ENCODE data around the gene WNT5B. TPM values are rescaled to one million over a fixed set of nuclear protein-coding genes. Genes with fewer than 3 reads are reported as not detected.

WNT5B gene
- total and polyA plus RNA-seq, 2 experiments from 2014 or later, result 152 to 240 TPM

GRCh38 chr12:1666215-1666614 lies 37.2 kb downstream of the WNT5B start:
- no peak for TF ChIP-seq CTCF (IDR thresholded peaks at IDR 0.05; ENCODE audit: low read depth, low read length)
- no peaks in the 10 kb centered on the region for H3K9me3 ChIP-seq (ENCODE audit: low read depth)

GRCh38 chr12:1666685-1667162 lies 37.7 kb downstream of the WNT5B start:
- H3K4me1 ChIP-seq (ENCODE audit: low read depth), result peaks cover 9% of the 10 kb centered on the region
- peak overlapping the region; percentile 35 for H3K27ac ChIP-seq
- no peak for TF ChIP-seq CTCF (IDR thresholded peaks at IDR 0.05; ENCODE audit: low read depth, low read length)
- H3K27me3 ChIP-seq, result peaks cover 9% of the 10 kb centered on the region
- no peaks in the 10 kb centered on the region for H3K9me3 ChIP-seq (ENCODE audit: low read depth)
- H3K4me3 ChIP-seq, result no peak overlapping the region
- no peak for DNase-seq (ENCODE audit: low read depth in 1 of 2, low spot score in 1 of 2)
- no peaks in the 10 kb centered on the region for H3K36me3 ChIP-seq

More at GRCh38 chr12:1666215-1666614, 37.2 kb downstream of the WNT5B start:
- Histone ChIP-seq H3K27me3 (peaks cover 9% of the 10 kb centered on the region), H3K36me3 (no peaks in the 10 kb centered on the region), H3K27ac (no peak overlapping the region), H3K4me3 (no peak overlapping the region), H3K4me1 (ENCODE audit: low read depth) (peaks cover 9% of the 10 kb centered on the region)
- no peak for DNase-seq (ENCODE audit: low read depth in 1 of 2, low spot score in 1 of 2)

GRCh38 chr12:1668833-1669543 lies 40.0 kb downstream of the WNT5B start:
- no peak for TF ChIP-seq CTCF (IDR thresholded peaks at IDR 0.05; ENCODE audit: low read depth, low read length)
- no peaks in the 10 kb centered on the region for H3K36me3 ChIP-seq
- H3K4me3 ChIP-seq, result no peak overlapping the region
- no peaks in the 10 kb centered on the region for H3K27me3 ChIP-seq
- H3K4me1 ChIP-seq (ENCODE audit: low read depth), result peaks cover 9% of the 10 kb centered on the region
- H3K9me3 ChIP-seq (ENCODE audit: low read depth), result no peaks in the 10 kb centered on the region
- DNase-seq (ENCODE audit: low read depth in 1 of 2, low spot score in 1 of 2), result peak in 1 of 2 donors; percentile 65
- no peak overlapping the region for H3K27ac ChIP-seq

- H3K27me3 ChIP-seq, result no peaks in the 10 kb centered on the region
- H3K9me3 ChIP-seq (ENCODE audit: low read depth), result no peaks in the 10 kb centered on the region
- no peaks in the 10 kb centered on the region for H3K36me3 ChIP-seq
- peaks cover 9% of the 10 kb centered on the region for H3K4me1 ChIP-seq (ENCODE audit: low read depth)
- H3K27ac ChIP-seq, result peak overlapping the region; percentile 40
- DNase-seq (ENCODE audit: low read depth in 1 of 2, low spot score in 1 of 2), result no peak
- TF ChIP-seq CTCF (IDR thresholded peaks at IDR 0.05; ENCODE audit: low read depth, low read length), result no peak
- H3K4me3 ChIP-seq, result no peak overlapping the region
Observed at GRCh38 chr12:1670358-1671268, 41.6 kb downstream of the WNT5B start.

- Histone ChIP-seq H3K9me3 (ENCODE audit: low read depth) (no peaks in the 10 kb centered on the region), H3K4me3 (no peak overlapping the region), H3K4me1 (ENCODE audit: low read depth) (no peaks in the 10 kb centered on the region), H3K27ac (no peak overlapping the region), H3K27me3 (no peaks in the 10 kb centered on the region), H3K36me3 (no peaks in the 10 kb centered on the region)
- DNase-seq (ENCODE audit: low read depth in 1 of 2, low spot score in 1 of 2), result no peak
- no peak for TF ChIP-seq CTCF (IDR thresholded peaks at IDR 0.05; ENCODE audit: low read depth, low read length)
Observed at GRCh38 chr12:1676043-1676442, 47.0 kb downstream of the WNT5B start.

Data from cardiac muscle cell (in vitro differentiated cells and primary cell).